ENCODE results near the gene SDR42E2.
"Not testable (repeated sequence)": the region's sequence is repeated elsewhere in the genome, so short reads cannot be mapped to it uniquely, and the experiment has no call there.

SDR42E2 gene

GRCh38 chr16:22161999-22162655, at the start of gene SDR42E2:
Gene SDR42E2 (plus strand): TSS chr16:22162506. CDS start chr16:22165583, 3,077 bp downstream.
- in situ Hi-C loops (cut with MboI; ENCODE audit: low sequenced_read_pairs) = no loop called here

GRCh38 chr16:22116095-22116700, 46.1 kb upstream of the SDR42E2 start:
- in situ Hi-C loops (cut with MboI; ENCODE audit: low sequenced_read_pairs) = no loop called here

GRCh38 chr16:22117609-22118008, 44.7 kb upstream of the SDR42E2 start:
- in situ Hi-C loops (cut with MboI; ENCODE audit: low sequenced_read_pairs) = no loop called here

GRCh38 chr16:22120440-22120839, 41.9 kb upstream of the SDR42E2 start:
- in situ Hi-C loops (cut with MboI; ENCODE audit: low sequenced_read_pairs) = no loop called here

- in situ Hi-C loops (cut with MboI; ENCODE audit: low sequenced_read_pairs) = no loop called here
Observed at GRCh38 chr16:22122239-22122638, 40.1 kb upstream of the SDR42E2 start.

GRCh38 chr16:22123146-22123545, 39.2 kb upstream of the SDR42E2 start:
- in situ Hi-C loops (cut with MboI; ENCODE audit: low sequenced_read_pairs) = no loop called here

- in situ Hi-C loops (cut with MboI; ENCODE audit: low sequenced_read_pairs) = no loop called here
Observed at GRCh38 chr16:22123759-22124490, 38.4 kb upstream of the SDR42E2 start.

GRCh38 chr16:22124583-22125284, 37.6 kb upstream of the SDR42E2 start:
- in situ Hi-C loops (cut with MboI; ENCODE audit: low sequenced_read_pairs) = no loop called here

- in situ Hi-C loops (cut with MboI; ENCODE audit: low sequenced_read_pairs) = no loop called here
Observed at GRCh38 chr16:22126037-22126558, 36.2 kb upstream of the SDR42E2 start.

GRCh38 chr16:22128537-22128936, 33.8 kb upstream of the SDR42E2 start:
- in situ Hi-C loops (cut with MboI; ENCODE audit: low sequenced_read_pairs) = not testable (repeated sequence)

- in situ Hi-C loops (cut with MboI; ENCODE audit: low sequenced_read_pairs) = no loop called here
Observed at GRCh38 chr16:22130528-22130927, 31.8 kb upstream of the SDR42E2 start.

GRCh38 chr16:22132801-22133200, 29.5 kb upstream of the SDR42E2 start:
- in situ Hi-C loops (cut with MboI; ENCODE audit: low sequenced_read_pairs) = no loop called here

GRCh38 chr16:22138482-22138881, 23.8 kb upstream of the SDR42E2 start:
- in situ Hi-C loops (cut with MboI; ENCODE audit: low sequenced_read_pairs) = no loop called here

- in situ Hi-C loops (cut with MboI; ENCODE audit: low sequenced_read_pairs) = no loop called here
Observed at GRCh38 chr16:22139008-22139407, 23.3 kb upstream of the SDR42E2 start.

GRCh38 chr16:22139732-22140131, 22.6 kb upstream of the SDR42E2 start:
- in situ Hi-C loops (cut with MboI; ENCODE audit: low sequenced_read_pairs) = no loop called here

- in situ Hi-C loops (cut with MboI; ENCODE audit: low sequenced_read_pairs) = no loop called here
Observed at GRCh38 chr16:22141767-22142166, 20.5 kb upstream of the SDR42E2 start.

- in situ Hi-C loops (cut with MboI; ENCODE audit: low sequenced_read_pairs) = no loop called here
Observed at GRCh38 chr16:22144520-22144919, 17.8 kb upstream of the SDR42E2 start.

- in situ Hi-C loops (cut with MboI; ENCODE audit: low sequenced_read_pairs) = no loop called here
Observed at GRCh38 chr16:22147853-22148252, 14.5 kb upstream of the SDR42E2 start.

GRCh38 chr16:22151246-22151998, 10.9 kb upstream of the SDR42E2 start:
- in situ Hi-C loops (cut with MboI; ENCODE audit: low sequenced_read_pairs) = no loop called here

GRCh38 chr16:22152316-22152715, 10.0 kb upstream of the SDR42E2 start:
- in situ Hi-C loops (cut with MboI; ENCODE audit: low sequenced_read_pairs) = no loop called here

Measured in HL-60/S4 treated with phorbol 12-myristate 13-acetate at 8.2 ng/mL for 4 days and 3 days (cell line).